ENCODE results near the gene PLD3.

GRCh38 chr19:40392894-40393517, 44.5 kb downstream of the PLD3 start:
- TF ChIP-seq, protein P1, sequence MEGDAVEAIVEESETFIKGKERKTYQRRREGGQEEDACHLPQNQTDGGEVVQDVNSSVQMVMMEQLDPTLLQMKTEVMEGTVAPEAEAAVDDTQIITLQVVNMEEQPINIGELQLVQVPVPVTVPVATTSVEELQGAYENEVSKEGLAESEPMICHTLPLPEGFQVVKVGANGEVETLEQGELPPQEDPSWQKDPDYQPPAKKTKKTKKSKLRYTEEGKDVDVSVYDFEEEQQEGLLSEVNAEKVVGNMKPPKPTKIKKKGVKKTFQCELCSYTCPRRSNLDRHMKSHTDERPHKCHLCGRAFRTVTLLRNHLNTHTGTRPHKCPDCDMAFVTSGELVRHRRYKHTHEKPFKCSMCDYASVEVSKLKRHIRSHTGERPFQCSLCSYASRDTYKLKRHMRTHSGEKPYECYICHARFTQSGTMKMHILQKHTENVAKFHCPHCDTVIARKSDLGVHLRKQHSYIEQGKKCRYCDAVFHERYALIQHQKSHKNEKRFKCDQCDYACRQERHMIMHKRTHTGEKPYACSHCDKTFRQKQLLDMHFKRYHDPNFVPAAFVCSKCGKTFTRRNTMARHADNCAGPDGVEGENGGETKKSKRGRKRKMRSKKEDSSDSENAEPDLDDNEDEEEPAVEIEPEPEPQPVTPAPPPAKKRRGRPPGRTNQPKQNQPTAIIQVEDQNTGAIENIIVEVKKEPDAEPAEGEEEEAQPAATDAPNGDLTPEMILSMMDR (IDR thresholded peaks at IDR 0.05): no peak
- no peak for TF ChIP-seq POLR2A (IDR thresholded peaks at IDR 0.05)
